Kidney (tissue), 14 donors: ENCODE measurements around the gene TMEM198. TPM values are rescaled to one million over a fixed set of nuclear protein-coding genes. Genes with fewer than 3 reads are reported as not detected.

Experiments used
- DNase-seq, 5 donors: peaks; one replicate each; pipeline ENCODE4 v3.0.0-alpha.2; 2013 to 2020
- FAIRE-seq: peaks from 2 replicates; lab custom pipeline; 2012; peaks lifted over from hg19 to GRCh38; lab: Jason Lieb, UNC
- H3K27ac ChIP-seq, 2 donors: one replicate each; pipeline ENCODE4 v1.7.0; 2013; ENCODE audit warnings: low read depth in 2 of 2, low read length in 2 of 2, inconsistent platforms in 1 of 2
- H3K27me3 ChIP-seq: one replicate; pipeline ENCODE4 v1.7.1; 2013; ENCODE audit warnings: low read length, inconsistent platforms; ENCODE audit not compliant: control insufficient read depth, insufficient read depth
- H3K36me3 ChIP-seq, 3 donors: one replicate each; pipeline versions ENCODE4 v1.7.0 to v1.7.1; 2013; ENCODE audit warnings: low read length in 3 of 3, control low read depth in 1 of 3, inconsistent platforms in 1 of 3; ENCODE audit not compliant: insufficient read depth in 3 of 3, control insufficient read depth in 2 of 3
- H3K4me1 ChIP-seq, 3 donors: one replicate each; pipeline versions ENCODE4 v1.7.0 to v1.7.1; 2013; ENCODE audit warnings: low read length in 3 of 3, inconsistent platforms in 1 of 3, low read depth in 1 of 3; ENCODE audit not compliant: control insufficient read depth in 2 of 3, insufficient read depth in 2 of 3
- H3K4me3 ChIP-seq, 3 donors: one replicate each; pipeline versions ENCODE4 v1.7.0 to v1.8.1; 2013; ENCODE audit warnings: low read length in 3 of 3, control low read depth in 1 of 3, inconsistent platforms in 1 of 3
- H3K9ac ChIP-seq, 3 donors: one replicate each; pipeline versions ENCODE4 v1.7.0 to v1.7.1; 2013; ENCODE audit warnings: low read length in 3 of 3, control low read depth in 1 of 3, inconsistent platforms in 1 of 3
- H3K9me3 ChIP-seq, 3 donors: one replicate each; pipeline versions ENCODE4 v1.7.0 to v1.7.1; 2013; ENCODE audit warnings: low read length in 3 of 3, control low read depth in 1 of 3, inconsistent platforms in 1 of 3; ENCODE audit not compliant: control insufficient read depth in 2 of 3, insufficient read depth in 1 of 3
- intact Hi-C: fragments of 100-400 bp; cut with DNase I; formaldehyde crosslinking; loops from one replicate; pipeline ENCODE4 v1.11.1; 2022
- polyA plus RNA-seq: library from polyadenylated mRNA; stranded (reverse); fragments of 350-450 nt; fragmentation: Illumina TruSeq; extraction: RNeasy Lipid Tissue Mini Kit (QIAGEN cat#74804); gene quantifications from one replicate; pipeline ENCODE4 v1.2.3, GENCODE V29; 2014; ENCODE audit warnings: low read depth, low replicate concordance; ENCODE audit not compliant: insufficient read depth
- total RNA-seq: library from RNA; stranded (reverse); fragmentation: NEBNext Ultra II Directional; extraction: Animal tissue kit (Norgen Biotek cat#: 25700); gene quantifications from one replicate; pipeline ENCODE4 v1.2.1, GENCODE V29; 2021
- TF ChIP-seq, protein P1 (sequence below): IDR thresholded peaks from 3 replicates; pipeline ENCODE4 v1.5.1; 2012; ENCODE audit warnings: mild to moderate bottlenecking, moderate library complexity, borderline replicate concordance; ENCODE audit not compliant: insufficient read depth; ENCODE audit errors: extremely low read depth
- donor health status: control.
- donor health status: control.
- donor health status: control.
- donor health status: control.
- donor health status: control.
- donor health status: DM: yes; HTN: yes; CAD: no.
- donor health status: Normal renal cell carcinoma (clear cell type).

The TMEM198 gene
- total and polyA plus RNA-seq, 2 donors from 2014 or later: 4.2 to 4.5 TPM

DNA sequence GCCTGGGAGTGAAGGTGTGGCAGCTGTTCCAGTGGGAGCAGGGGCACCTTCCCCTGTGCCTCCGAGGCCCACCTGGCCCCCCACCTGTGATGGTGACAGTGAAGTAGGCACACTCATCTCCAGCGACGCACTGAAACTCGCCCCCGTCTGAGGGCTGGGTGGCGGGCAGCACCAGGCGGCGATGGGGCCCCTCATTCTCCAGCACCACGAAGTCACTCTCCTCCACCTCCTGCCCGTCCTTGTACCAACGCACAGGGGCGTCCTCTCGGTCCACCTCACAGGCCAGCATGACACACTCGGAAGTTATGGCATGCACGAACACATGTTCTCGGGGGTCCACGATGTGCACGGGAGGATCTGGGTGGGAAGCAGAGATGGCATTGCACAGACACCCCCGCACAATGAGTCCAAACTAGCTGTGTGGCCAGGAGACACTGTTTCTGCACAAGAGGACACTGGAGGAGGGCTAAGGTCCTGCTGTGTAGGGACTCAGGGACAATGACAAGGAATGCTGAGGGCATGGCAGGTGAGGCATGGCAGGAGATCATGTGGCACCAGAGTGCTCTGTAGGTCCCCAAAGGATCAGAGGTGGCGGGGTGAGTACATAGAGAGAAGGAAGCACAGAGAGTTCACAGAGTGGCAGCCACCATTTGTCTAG, 19.6 kb downstream of the TMEM198 start:
- Histone ChIP-seq H3K36me3 (peaks cover 6 to 12% (median 7%) of the 10 kb centered on the region in 3 donors), H3K9me3 (no peaks in the 10 kb centered on the region), H3K4me1 (no peaks in the 10 kb centered on the region), H3K27me3 (no peaks in the 10 kb centered on the region), H3K27ac (no peak overlapping the region), H3K9ac (no peak overlapping the region), H3K4me3 (no peak overlapping the region)
- TF ChIP-seq, protein P1, sequence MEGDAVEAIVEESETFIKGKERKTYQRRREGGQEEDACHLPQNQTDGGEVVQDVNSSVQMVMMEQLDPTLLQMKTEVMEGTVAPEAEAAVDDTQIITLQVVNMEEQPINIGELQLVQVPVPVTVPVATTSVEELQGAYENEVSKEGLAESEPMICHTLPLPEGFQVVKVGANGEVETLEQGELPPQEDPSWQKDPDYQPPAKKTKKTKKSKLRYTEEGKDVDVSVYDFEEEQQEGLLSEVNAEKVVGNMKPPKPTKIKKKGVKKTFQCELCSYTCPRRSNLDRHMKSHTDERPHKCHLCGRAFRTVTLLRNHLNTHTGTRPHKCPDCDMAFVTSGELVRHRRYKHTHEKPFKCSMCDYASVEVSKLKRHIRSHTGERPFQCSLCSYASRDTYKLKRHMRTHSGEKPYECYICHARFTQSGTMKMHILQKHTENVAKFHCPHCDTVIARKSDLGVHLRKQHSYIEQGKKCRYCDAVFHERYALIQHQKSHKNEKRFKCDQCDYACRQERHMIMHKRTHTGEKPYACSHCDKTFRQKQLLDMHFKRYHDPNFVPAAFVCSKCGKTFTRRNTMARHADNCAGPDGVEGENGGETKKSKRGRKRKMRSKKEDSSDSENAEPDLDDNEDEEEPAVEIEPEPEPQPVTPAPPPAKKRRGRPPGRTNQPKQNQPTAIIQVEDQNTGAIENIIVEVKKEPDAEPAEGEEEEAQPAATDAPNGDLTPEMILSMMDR: no peak
- no peak for FAIRE-seq
- intact Hi-C loops: no loop called here
- DNase-seq: peak in 2 of 5 donors; percentile 42 to 60

DNA sequence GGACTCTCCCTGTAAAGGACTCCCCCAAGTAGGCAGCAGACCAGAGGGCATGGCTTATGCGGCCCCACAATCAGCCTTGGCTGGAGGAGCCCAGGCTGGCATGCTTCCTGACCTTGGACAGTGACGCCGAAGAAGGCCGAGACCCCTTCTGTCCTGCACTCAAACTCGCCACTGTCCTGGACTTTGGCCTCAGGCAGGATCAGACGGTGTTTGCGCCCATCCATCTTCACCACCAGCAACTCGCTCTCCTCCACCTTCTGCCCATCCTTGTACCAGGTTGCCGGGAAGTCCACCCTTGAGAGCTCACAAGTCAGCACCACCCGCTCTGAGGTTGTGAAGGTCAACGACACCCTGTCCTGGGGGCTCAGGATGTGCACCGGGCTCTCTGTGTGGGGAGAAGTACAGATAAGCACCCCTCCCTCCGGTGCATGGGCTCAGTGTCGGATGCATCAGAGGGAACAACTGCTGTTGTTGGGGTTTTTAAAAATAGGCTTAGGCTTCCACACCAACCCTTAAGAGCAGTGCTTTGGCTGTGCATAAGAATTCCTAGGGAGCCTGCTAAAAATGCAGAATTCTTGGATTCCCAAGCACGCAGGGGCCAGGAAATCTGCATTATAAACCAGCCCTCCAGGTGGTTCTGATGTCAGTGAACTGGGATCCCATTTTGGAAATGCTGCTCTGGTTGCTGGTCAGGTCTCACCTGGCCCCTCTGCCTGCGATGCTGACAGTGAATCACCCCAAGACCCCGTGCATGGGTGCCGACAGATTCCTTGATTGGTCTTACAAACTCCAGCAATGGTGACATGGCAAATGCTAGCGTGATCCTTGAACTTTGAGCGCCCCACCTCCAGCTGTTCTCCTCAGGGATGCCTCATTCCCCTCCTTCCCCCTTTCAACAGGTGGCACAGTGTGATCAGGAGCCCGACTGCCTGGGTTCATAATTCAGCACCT, 21.6 kb downstream of the TMEM198 start:
- H3K9me3 ChIP-seq: no peaks in the 10 kb centered on the region
- H3K27ac ChIP-seq: no peak overlapping the region
- H3K36me3 ChIP-seq: peaks cover 6 to 12% (median 7%) of the 10 kb centered on the region in 3 donors
- intact Hi-C loops: no loop called here
- no peak overlapping the region for H3K9ac ChIP-seq
- no peak overlapping the region for H3K4me3 ChIP-seq
- DNase-seq (peak in 1 of 5 donors; percentile 59), FAIRE-seq (no peak)
- TF ChIP-seq, protein P1: no peak
- peaks cover 0 to 10% (median 7%) of the 10 kb centered on the region in 3 donors for H3K4me1 ChIP-seq
- no peaks in the 10 kb centered on the region for H3K27me3 ChIP-seq

- Histone ChIP-seq H3K4me1 (peaks cover 0 to 10% (median 7%) of the 10 kb centered on the region in 3 donors), H3K27ac (no peak overlapping the region), H3K36me3 (peaks cover 6 to 12% (median 7%) of the 10 kb centered on the region in 3 donors), H3K9me3 (no peaks in the 10 kb centered on the region), H3K27me3 (no peaks in the 10 kb centered on the region), H3K9ac (no peak overlapping the region), H3K4me3 (no peak overlapping the region)
- intact Hi-C loops: no loop called here
- DNase-seq (no peak), FAIRE-seq (no peak)
- TF ChIP-seq, protein P1: no peak
Measured at GRCh38 chr2:219566640-219567039, 22.8 kb downstream of the TMEM198 start.
